ENCODE results near the gene CD247. TPM values are rescaled to one million over a fixed set of nuclear protein-coding genes. Genes with fewer than 3 reads are reported as not detected.

CD247 gene
- total RNA-seq, 1 donor from 2014 or later, result 1.3 TPM

GRCh38 chr1:167529829-167530474 lies 11.6 kb upstream of the CD247 start:
- H3K9ac ChIP-seq, result no peak overlapping the region
- Mint-ChIP-seq H3K36me3 (no peaks in the 10 kb centered on the region), H3K9me3 (no peaks in the 10 kb centered on the region), H3K27ac (peak overlapping the region; percentile 50), H3K4me3 (no peak overlapping the region), H3K4me1 (peaks cover 35% of the 10 kb centered on the region), H3K27me3 (ENCODE audit: insufficient read depth, low read depth) (peaks cover 7% of the 10 kb centered on the region)
- no peak for DNase-seq (ENCODE audit: low spot score)
- H3K27me3 ChIP-seq, result no peaks in the 10 kb centered on the region
- peaks cover 18% of the 10 kb centered on the region for H3K4me1 ChIP-seq
- no peaks in the 10 kb centered on the region for H3F3A ChIP-seq (ENCODE audit: low read depth)
- H3K27ac ChIP-seq, result no peak overlapping the region
- no peaks in the 10 kb centered on the region for H3K79me2 ChIP-seq (ENCODE audit: low read depth)
- H3K4me3 ChIP-seq, result no peak overlapping the region
- H4K20me1 ChIP-seq (ENCODE audit: low read depth), result no peaks in the 10 kb centered on the region
- H2AFZ ChIP-seq (replicated peaks), result no peak overlapping the region
- no peak overlapping the region for H3K4me2 ChIP-seq
- no peak for TF ChIP-seq EZH2 (IDR thresholded peaks at IDR 0.05)
- no peak for TF ChIP-seq CTCF (IDR thresholded peaks at IDR 0.05)
- no peak for TF ChIP-seq EZH2phosphoT487 (IDR thresholded peaks at IDR 0.05)
- no peaks in the 10 kb centered on the region for H3K9me3 ChIP-seq (ENCODE audit: low read depth)
- no peaks in the 10 kb centered on the region for H3K36me3 ChIP-seq

- H3K4me3 Mint-ChIP-seq, result no peak overlapping the region
- no peaks in the 10 kb centered on the region for H3K36me3 Mint-ChIP-seq
- no peaks in the 10 kb centered on the region for H3K27me3 ChIP-seq
Measured at GRCh38 chr1:167528057-167528728, 9.9 kb upstream of the CD247 start.

GRCh38 chr1:167526667-167527383 lies 8.5 kb upstream of the CD247 start:
- H3K79me2 ChIP-seq (ENCODE audit: low read depth), result no peaks in the 10 kb centered on the region
- H3K27me3 ChIP-seq, result no peaks in the 10 kb centered on the region
- no peaks in the 10 kb centered on the region for H3K9me3 ChIP-seq (ENCODE audit: low read depth)
- H4K20me1 ChIP-seq (ENCODE audit: low read depth), result no peaks in the 10 kb centered on the region
- H3K27me3 Mint-ChIP-seq (ENCODE audit: insufficient read depth, low read depth), result peaks cover 7% of the 10 kb centered on the region
- H3K4me1 ChIP-seq, result peaks cover 12% of the 10 kb centered on the region
- no peak for DNase-seq (ENCODE audit: low spot score)
- H2AFZ ChIP-seq (replicated peaks), result peak overlapping the region; percentile 35
- no peak overlapping the region for H3K4me3 ChIP-seq
- no peak overlapping the region for H3K9ac ChIP-seq
- no peak for TF ChIP-seq CTCF (IDR thresholded peaks at IDR 0.05)
- TF ChIP-seq EZH2phosphoT487 (IDR thresholded peaks at IDR 0.05), result no peak
- no peak for TF ChIP-seq EZH2 (IDR thresholded peaks at IDR 0.05)
- no peak overlapping the region for H3K4me2 ChIP-seq
- peaks cover 20% of the 10 kb centered on the region for H3K9me3 Mint-ChIP-seq
- no peak overlapping the region for H3K4me3 Mint-ChIP-seq
- peaks cover 21% of the 10 kb centered on the region for H3K4me1 Mint-ChIP-seq
- H3K27ac Mint-ChIP-seq, result no peak overlapping the region
- no peaks in the 10 kb centered on the region for H3K36me3 Mint-ChIP-seq
- H3K36me3 ChIP-seq, result no peaks in the 10 kb centered on the region
- no peak overlapping the region for H3K27ac ChIP-seq
- H3F3A ChIP-seq (ENCODE audit: low read depth), result no peaks in the 10 kb centered on the region

More at GRCh38 chr1:167528057-167528728, 9.9 kb upstream of the CD247 start:
- Mint-ChIP-seq H3K9me3 (peaks cover 11% of the 10 kb centered on the region), H3K4me1 (peaks cover 28% of the 10 kb centered on the region), H3K27ac (no peak overlapping the region), H3K27me3 (ENCODE audit: insufficient read depth, low read depth) (peaks cover 7% of the 10 kb centered on the region)
- H4K20me1 ChIP-seq (ENCODE audit: low read depth), result no peaks in the 10 kb centered on the region
- H3K79me2 ChIP-seq (ENCODE audit: low read depth), result no peaks in the 10 kb centered on the region
- H3F3A ChIP-seq (ENCODE audit: low read depth), result no peaks in the 10 kb centered on the region
- H2AFZ ChIP-seq (replicated peaks), result no peak overlapping the region
- TF ChIP-seq EZH2 (IDR thresholded peaks at IDR 0.05) (no peak), EZH2phosphoT487 (IDR thresholded peaks at IDR 0.05) (no peak), CTCF (IDR thresholded peaks at IDR 0.05) (no peak)
- H3K36me3 ChIP-seq, result no peaks in the 10 kb centered on the region
- H3K9ac ChIP-seq, result no peak overlapping the region
- no peaks in the 10 kb centered on the region for H3K9me3 ChIP-seq (ENCODE audit: low read depth)
- H3K4me1 ChIP-seq, result peaks cover 13% of the 10 kb centered on the region
- DNase-seq (ENCODE audit: low spot score), result no peak
- H3K4me3 ChIP-seq, result no peak overlapping the region
- no peak overlapping the region for H3K4me2 ChIP-seq
- H3K27ac ChIP-seq, result no peak overlapping the region
